Activated B cell treated with CpG ODN at 0.5 μM for 24 hours (primary cell): ENCODE results near the gene MMP12. TPM values are rescaled to one million over a fixed set of nuclear protein-coding genes. Genes with fewer than 3 reads are reported as not detected.

Source experiments
- ATAC-seq: fragments of 200-7000 bp; cut with Tn5 transposase; one replicate; pipeline ENCODE4 v1.10.0; 2021; ENCODE audit warnings: low read depth, mild to moderate bottlenecking, moderate library complexity
- CTCF ChIA-PET: fragments of 350-600 bp; sonication (Branson Sonifier 250); formaldehyde crosslinking; loops from one replicate; lab custom pipeline; 2021; ENCODE audit warnings: antibody characterized with exemption; lab: Charles Lee
- POLR2A ChIA-PET: fragments of 350-600 bp; sonication (Branson Sonifier 250); formaldehyde crosslinking; loops from one replicate; lab custom pipeline; 2021; ENCODE audit warnings: antibody characterized with exemption; lab: Charles Lee
- DNase-seq: peaks from one replicate; pipeline ENCODE4 v3.0.0; 2022
- H3K27ac Mint-ChIP-seq: one replicate; pipeline ENCODE4 v1.8.0; 2020; ENCODE audit warnings: mixed read lengths
- H3K27me3 Mint-ChIP-seq: one replicate; pipeline ENCODE4 v1.8.0; 2021; ENCODE audit warnings: mixed read lengths
- H3K36me3 Mint-ChIP-seq: one replicate; pipeline ENCODE4 v1.8.0; 2021; ENCODE audit warnings: low read depth, mixed read lengths
- H3K4me1 Mint-ChIP-seq: one replicate; pipeline ENCODE4 v1.8.0; 2021; ENCODE audit warnings: mixed read lengths
- H3K4me3 Mint-ChIP-seq: one replicate; pipeline ENCODE4 v1.8.0; 2020; ENCODE audit warnings: mild to moderate bottlenecking, mixed read lengths
- H3K9me3 Mint-ChIP-seq: one replicate; pipeline ENCODE4 v1.8.0; 2020; ENCODE audit warnings: mixed read lengths
- intact Hi-C: fragments of 100-400 bp; cut with micrococcal nuclease; formaldehyde crosslinking; loops from one replicate; pipeline ENCODE4 v1.15.1; 2024
- total RNA-seq: library from RNA; stranded (reverse); gene quantifications from 2 replicates; pipeline ENCODE4 v1.2.3, GENCODE V29; 2022
- TF ChIP-seq, protein P1 (sequence below): fragments of 200-600 bp; IDR thresholded peaks from one replicate; pipeline ENCODE4 v1.8.0; 2022; ENCODE audit warnings: antibody characterized with exemption, mild to moderate bottlenecking

MMP12 gene
- total RNA-seq, 1 donor from 2014 or later, result not detected

DNA sequence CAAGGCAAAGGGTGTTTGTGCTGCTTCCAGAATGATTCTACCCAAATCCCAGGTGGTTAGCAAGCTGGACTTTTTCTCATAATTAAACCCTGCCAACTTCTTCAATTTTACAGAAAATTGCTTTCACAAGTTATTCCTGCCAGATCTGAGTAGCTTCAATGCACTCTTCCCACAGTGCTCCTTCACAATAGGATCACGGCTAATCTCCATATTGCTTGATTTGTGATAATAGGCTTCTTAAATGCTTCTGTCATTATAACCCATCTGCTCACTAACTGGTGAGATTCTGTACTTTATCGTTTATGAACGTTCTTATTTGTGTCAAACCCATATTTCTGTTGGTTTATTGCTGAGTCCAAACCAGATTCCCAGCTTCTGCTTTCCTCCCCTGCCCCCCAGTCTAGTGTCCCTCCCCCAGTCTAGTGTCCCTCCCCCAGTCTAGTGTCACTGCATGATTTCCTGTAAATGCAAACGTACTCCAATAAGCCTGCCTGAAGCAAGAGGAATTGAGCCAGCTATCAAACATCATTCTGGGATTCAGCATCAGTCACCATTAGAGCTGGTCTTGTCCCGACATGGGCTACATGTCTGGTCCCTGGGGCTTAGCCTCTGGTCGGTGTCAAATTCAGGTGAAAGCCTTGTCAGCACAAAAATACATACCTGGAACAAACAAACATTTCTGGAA, 45.3 kb downstream of the MMP12 start:
- no peaks in the 10 kb centered on the region for H3K9me3 Mint-ChIP-seq
- POLR2A ChIA-PET, result no interaction called here
- TF ChIP-seq, protein P1, sequence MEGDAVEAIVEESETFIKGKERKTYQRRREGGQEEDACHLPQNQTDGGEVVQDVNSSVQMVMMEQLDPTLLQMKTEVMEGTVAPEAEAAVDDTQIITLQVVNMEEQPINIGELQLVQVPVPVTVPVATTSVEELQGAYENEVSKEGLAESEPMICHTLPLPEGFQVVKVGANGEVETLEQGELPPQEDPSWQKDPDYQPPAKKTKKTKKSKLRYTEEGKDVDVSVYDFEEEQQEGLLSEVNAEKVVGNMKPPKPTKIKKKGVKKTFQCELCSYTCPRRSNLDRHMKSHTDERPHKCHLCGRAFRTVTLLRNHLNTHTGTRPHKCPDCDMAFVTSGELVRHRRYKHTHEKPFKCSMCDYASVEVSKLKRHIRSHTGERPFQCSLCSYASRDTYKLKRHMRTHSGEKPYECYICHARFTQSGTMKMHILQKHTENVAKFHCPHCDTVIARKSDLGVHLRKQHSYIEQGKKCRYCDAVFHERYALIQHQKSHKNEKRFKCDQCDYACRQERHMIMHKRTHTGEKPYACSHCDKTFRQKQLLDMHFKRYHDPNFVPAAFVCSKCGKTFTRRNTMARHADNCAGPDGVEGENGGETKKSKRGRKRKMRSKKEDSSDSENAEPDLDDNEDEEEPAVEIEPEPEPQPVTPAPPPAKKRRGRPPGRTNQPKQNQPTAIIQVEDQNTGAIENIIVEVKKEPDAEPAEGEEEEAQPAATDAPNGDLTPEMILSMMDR, result no peak
- no peak overlapping the region for H3K27ac Mint-ChIP-seq
- peaks cover 33% of the 10 kb centered on the region for H3K27me3 Mint-ChIP-seq
- CTCF ChIA-PET, result no interaction called here
- H3K36me3 Mint-ChIP-seq, result no peaks in the 10 kb centered on the region
- DNase-seq, result no peak
- no peak for ATAC-seq
- H3K4me1 Mint-ChIP-seq, result no peaks in the 10 kb centered on the region
- intact Hi-C loops, result no loop called here
- no peak overlapping the region for H3K4me3 Mint-ChIP-seq

DNA sequence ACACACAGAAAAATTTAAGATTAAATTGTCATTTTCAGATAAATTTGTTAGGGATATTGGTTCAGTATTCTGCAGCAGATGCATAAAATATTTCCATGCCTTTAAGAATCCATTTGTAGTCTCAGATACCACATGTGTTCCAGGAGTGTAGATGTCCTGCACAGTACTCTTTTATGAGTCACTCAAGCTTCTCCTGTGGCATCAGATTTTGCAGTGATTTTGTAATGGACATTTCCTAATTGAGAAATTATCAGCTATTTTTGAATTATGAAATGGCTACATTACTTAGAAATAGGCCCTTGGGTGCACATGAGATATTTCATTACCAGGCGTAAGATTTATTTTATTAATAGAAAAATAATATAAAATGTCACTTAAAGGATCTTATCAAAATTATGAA, 50.2 kb downstream of the MMP12 start:
- TF ChIP-seq, protein P1, result no peak
- Mint-ChIP-seq H3K36me3 (no peaks in the 10 kb centered on the region), H3K9me3 (no peaks in the 10 kb centered on the region), H3K4me3 (no peak overlapping the region), H3K4me1 (no peaks in the 10 kb centered on the region), H3K27ac (no peak overlapping the region), H3K27me3 (peaks cover 12% of the 10 kb centered on the region)
- intact Hi-C loops, result no loop called here
- POLR2A ChIA-PET, result no interaction called here
- CTCF ChIA-PET, result no interaction called here
- DNase-seq, result no peak
- ATAC-seq, result no peak

DNA sequence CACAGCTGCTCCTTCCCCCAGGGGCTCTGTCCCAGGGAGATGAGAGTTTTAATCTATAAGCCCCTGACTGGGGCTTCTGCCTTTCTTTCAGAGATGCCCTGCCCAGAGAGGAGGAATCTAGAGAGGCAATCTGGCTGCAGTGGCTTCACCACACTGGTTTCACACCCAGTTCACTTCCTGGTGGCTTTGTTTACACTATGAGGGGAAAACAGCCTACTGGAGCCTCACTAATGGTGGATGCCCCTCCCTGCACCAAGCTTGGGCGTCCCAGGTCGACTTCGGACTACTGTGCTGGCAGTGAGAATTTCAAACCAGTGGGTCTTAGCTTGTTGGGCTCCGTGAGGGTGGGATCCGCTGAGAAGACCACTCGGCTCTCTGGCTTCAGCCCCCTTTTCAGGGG, 55.3 kb downstream of the MMP12 start:
- intact Hi-C loops, result no loop called here
- ChIA-PET POLR2A (no interaction called here), CTCF (no interaction called here)
- no peaks in the 10 kb centered on the region for H3K27me3 Mint-ChIP-seq
- no peak for DNase-seq
- no peak overlapping the region for H3K27ac Mint-ChIP-seq
- H3K4me3 Mint-ChIP-seq, result no peak overlapping the region
- ATAC-seq, result no peak
- H3K36me3 Mint-ChIP-seq, result no peaks in the 10 kb centered on the region
- no peaks in the 10 kb centered on the region for H3K4me1 Mint-ChIP-seq
- H3K9me3 Mint-ChIP-seq, result peaks cover 13% of the 10 kb centered on the region
- TF ChIP-seq, protein P1, result no peak

DNA sequence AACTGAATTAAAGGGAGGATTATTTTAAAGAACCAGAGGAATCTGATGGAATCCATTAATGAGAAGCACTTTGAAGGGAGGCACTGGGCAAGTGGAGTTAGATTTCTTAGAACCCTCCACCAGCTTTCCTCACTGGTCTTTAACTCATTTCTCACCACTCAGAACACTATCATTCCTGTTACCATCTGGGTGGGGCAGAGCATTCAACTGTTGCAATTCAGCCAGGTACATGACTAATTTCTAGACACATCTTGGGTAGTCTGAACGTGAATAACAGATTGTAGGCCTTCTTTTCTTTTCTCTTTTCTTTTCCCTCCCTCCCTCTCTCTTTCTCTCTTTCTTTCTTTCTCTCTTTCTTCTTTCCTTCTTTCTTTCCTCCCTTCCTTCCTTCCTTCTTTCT, 61.3 kb downstream of the MMP12 start:
- intact Hi-C loops, result no loop called here
- peaks cover 10% of the 10 kb centered on the region for H3K27me3 Mint-ChIP-seq
- no peaks in the 10 kb centered on the region for H3K4me1 Mint-ChIP-seq
- DNase-seq (no peak), ATAC-seq (no peak)
- TF ChIP-seq, protein P1, result no peak
- H3K36me3 Mint-ChIP-seq, result no peaks in the 10 kb centered on the region
- H3K27ac Mint-ChIP-seq, result no peak overlapping the region
- H3K4me3 Mint-ChIP-seq, result no peak overlapping the region
- peaks cover 13% of the 10 kb centered on the region for H3K9me3 Mint-ChIP-seq
- ChIA-PET POLR2A (no interaction called here), CTCF (no interaction called here)

Other genes starting within 250 kb of the MMP12 start
- gene MMP20, start 249.7 kb downstream of the MMP12 start, total RNA-seq, result not detected in 2 replicates
- not detected in 2 replicates for gene MMP27, start 169.2 kb downstream of the MMP12 start, total RNA-seq
- gene MMP8, start 150.0 kb downstream of the MMP12 start, total RNA-seq, result not detected in 2 replicates
- gene MMP10, start 94.4 kb downstream of the MMP12 start, total RNA-seq, result not detected in 2 replicates
- gene MMP1, start 76.8 kb downstream of the MMP12 start, total RNA-seq, result not detected in 2 replicates
- not detected in 2 replicates for gene MMP3, start 31.4 kb downstream of the MMP12 start, total RNA-seq
- not detected in 2 replicates for gene MMP13, start 80.8 kb upstream of the MMP12 start, total RNA-seq
- gene DCUN1D5, start 217.2 kb upstream of the MMP12 start, total RNA-seq, result 20.9 and 21.4 TPM in 2 replicates
- 2.6 and 3.2 TPM in 2 replicates for gene DYNC2H1, start 234.4 kb upstream of the MMP12 start, total RNA-seq